Activated CD8-positive, alpha-beta T cell treated with anti-CD3 and anti-CD28 coated beads for 36 hours (primary cell): ENCODE data around the gene TMEM123. TPM values are rescaled to one million over a fixed set of nuclear protein-coding genes. Genes with fewer than 3 reads are reported as not detected.
A peak's percentile ranks its signal among the peaks of the same experiment; 100 is the strongest.

Experiments used
- ATAC-seq: fragments of 200-7000 bp; cut with Tn5 transposase; one replicate; pipeline ENCODE4 v1.10.0; 2021; ENCODE audit warnings: mild to moderate bottlenecking, moderate library complexity
- CTCF ChIA-PET: fragments of 350-600 bp; sonication (Branson Sonifier 250); formaldehyde crosslinking; loops from one replicate; lab custom pipeline; 2021; ENCODE audit warnings: antibody characterized with exemption; lab: Charles Lee
- POLR2A ChIA-PET: fragments of 350-600 bp; sonication (Branson Sonifier 250); formaldehyde crosslinking; loops from one replicate; lab custom pipeline; 2021; ENCODE audit warnings: antibody characterized with exemption; lab: Charles Lee
- DNase-seq: peaks from one replicate; pipeline ENCODE4 v3.0.0-alpha.2; 2020
- H3K27ac Mint-ChIP-seq: one replicate; pipeline ENCODE4 v1.8.0; 2021; ENCODE audit warnings: mild to moderate bottlenecking, mixed read lengths
- H3K27me3 Mint-ChIP-seq: one replicate; pipeline ENCODE4 v1.8.0; 2021; ENCODE audit warnings: mixed read lengths
- H3K36me3 Mint-ChIP-seq: one replicate; pipeline ENCODE4 v1.8.0; 2021; ENCODE audit warnings: low read depth, mixed read lengths
- H3K4me1 Mint-ChIP-seq: one replicate; pipeline ENCODE4 v1.8.0; 2021; ENCODE audit warnings: low read depth, mixed read lengths
- H3K4me3 Mint-ChIP-seq: one replicate; pipeline ENCODE4 v1.8.0; 2021; ENCODE audit warnings: mild to moderate bottlenecking, moderate library complexity, mixed read lengths
- H3K9me3 Mint-ChIP-seq: one replicate; pipeline ENCODE4 v1.8.0; 2021; ENCODE audit warnings: mixed read lengths
- intact Hi-C: fragments of 100-400 bp; cut with micrococcal nuclease; formaldehyde crosslinking; loops from one replicate; pipeline ENCODE4 v1.10.0; 2022
- total RNA-seq, 2 experiments: library from RNA; stranded (reverse); gene quantifications; one replicate each; pipeline ENCODE4 v1.2.3, GENCODE V29; 2021
- TF ChIP-seq, protein P1 (sequence below): fragments of 200-600 bp; IDR thresholded peaks from one replicate; pipeline ENCODE4 v1.8.0; 2022; ENCODE audit warnings: antibody characterized with exemption, mild to moderate bottlenecking

TMEM123 gene
- total RNA-seq, 2 experiments from 2014 or later = 234 to 235 TPM

DNA sequence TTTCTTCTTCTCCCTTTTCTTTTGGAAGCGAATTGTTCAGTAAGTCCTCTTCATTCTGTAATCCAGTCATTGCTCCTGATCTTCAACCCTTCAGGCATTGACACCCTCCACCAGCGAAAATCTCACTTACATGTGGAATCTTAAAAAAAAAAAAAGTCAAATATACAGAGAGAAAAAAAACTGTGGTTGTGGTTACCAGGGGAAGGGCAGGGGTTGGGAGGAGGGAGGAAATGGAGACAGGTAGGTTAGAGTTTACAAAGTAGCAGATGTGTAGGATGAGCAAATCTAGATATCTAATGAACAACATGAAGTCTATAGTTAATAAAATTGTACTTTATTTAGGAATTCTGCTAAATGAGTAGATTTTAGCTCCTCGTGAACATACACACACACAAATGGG is 17.7 kb upstream of the TMEM123 start:
- ATAC-seq (no peak), DNase-seq (no peak)
- intact Hi-C loops = no loop called here
- Mint-ChIP-seq H3K4me1 (peaks cover 84% of the 10 kb centered on the region), H3K4me3 (no peak overlapping the region), H3K27me3 (no peaks in the 10 kb centered on the region), H3K27ac (peak overlapping the region; percentile 46), H3K9me3 (no peaks in the 10 kb centered on the region), H3K36me3 (no peaks in the 10 kb centered on the region)
- ChIA-PET POLR2A (interaction anchor here (0.5 to 1.9 kb wide), 2 partner anchors 8 to 128 kb away, joined by 3 to 5 read pairs; no protein-coding TSS in a partner anchor), CTCF (interaction anchor here (1.6 kb wide), 1 partner anchor 25 kb away, joined by 5 read pairs; no protein-coding TSS in a partner anchor)
- TF ChIP-seq, protein P1, sequence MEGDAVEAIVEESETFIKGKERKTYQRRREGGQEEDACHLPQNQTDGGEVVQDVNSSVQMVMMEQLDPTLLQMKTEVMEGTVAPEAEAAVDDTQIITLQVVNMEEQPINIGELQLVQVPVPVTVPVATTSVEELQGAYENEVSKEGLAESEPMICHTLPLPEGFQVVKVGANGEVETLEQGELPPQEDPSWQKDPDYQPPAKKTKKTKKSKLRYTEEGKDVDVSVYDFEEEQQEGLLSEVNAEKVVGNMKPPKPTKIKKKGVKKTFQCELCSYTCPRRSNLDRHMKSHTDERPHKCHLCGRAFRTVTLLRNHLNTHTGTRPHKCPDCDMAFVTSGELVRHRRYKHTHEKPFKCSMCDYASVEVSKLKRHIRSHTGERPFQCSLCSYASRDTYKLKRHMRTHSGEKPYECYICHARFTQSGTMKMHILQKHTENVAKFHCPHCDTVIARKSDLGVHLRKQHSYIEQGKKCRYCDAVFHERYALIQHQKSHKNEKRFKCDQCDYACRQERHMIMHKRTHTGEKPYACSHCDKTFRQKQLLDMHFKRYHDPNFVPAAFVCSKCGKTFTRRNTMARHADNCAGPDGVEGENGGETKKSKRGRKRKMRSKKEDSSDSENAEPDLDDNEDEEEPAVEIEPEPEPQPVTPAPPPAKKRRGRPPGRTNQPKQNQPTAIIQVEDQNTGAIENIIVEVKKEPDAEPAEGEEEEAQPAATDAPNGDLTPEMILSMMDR = no peak

DNA sequence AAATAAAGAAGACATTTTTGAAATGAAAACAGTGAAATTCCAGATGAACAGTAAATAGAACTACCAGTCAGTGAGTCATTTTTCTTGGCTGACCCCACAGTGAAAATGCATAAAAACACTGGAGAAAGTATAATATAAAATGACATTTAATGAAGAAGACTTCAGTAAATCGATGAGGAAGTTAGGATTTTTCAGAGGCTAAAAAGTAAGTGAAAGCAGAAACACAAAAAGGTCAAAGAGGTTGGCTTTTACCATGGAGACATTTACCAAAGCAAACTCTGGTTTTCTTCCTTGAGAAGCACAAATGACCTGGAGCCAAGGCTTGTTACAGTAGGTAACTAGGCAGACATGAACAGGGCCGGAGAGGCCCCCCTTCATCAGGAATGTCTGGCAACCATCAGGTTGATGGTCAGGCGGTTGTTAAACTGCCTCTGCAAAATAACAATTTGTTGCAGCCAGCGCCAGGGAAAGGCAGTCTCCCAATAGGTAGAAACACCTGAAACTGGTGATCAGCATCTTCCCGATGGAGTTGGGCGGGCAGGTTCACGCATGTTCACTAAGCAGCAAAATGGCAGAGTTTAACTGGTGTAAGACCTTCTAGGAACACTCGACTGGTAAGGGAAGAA is 16.7 kb upstream of the TMEM123 start:
- Mint-ChIP-seq H3K27ac (no peak overlapping the region), H3K27me3 (no peaks in the 10 kb centered on the region), H3K9me3 (no peaks in the 10 kb centered on the region), H3K4me1 (peaks cover 85% of the 10 kb centered on the region), H3K36me3 (no peaks in the 10 kb centered on the region), H3K4me3 (no peak overlapping the region)
- TF ChIP-seq, protein P1 = no peak
- intact Hi-C loops = no loop called here
- ATAC-seq (no peak), DNase-seq (no peak)
- ChIA-PET POLR2A (no interaction called here), CTCF (no interaction called here)

DNA sequence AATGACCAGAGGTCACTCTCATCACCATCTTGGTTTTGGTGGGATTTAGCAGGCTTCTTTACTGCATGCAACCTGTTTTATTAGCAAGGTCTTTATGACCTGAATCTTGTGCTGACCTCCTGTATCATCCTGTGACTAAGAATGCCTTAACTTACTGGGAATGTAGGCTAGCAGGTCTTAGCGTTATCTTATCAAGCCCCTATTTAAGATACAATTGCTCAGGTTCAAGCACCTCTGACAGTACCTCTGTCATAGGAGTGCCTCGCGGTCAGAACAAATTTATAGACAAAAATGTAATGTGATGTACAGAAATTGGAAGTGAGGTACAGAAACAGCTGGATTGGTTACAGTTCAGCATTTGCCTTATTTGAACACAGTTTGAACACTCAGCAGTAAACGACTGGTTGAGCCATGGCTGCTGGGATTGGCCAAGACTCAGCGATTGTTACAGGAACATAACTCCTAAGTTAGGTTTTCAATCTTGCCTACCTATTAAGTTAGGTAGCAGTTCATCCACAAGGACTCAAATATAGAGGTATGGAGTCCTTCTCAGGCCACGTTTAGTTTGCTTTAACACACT is 16.1 kb upstream of the TMEM123 start:
- Mint-ChIP-seq H3K9me3 (no peaks in the 10 kb centered on the region), H3K4me1 (peaks cover 83% of the 10 kb centered on the region), H3K27me3 (no peaks in the 10 kb centered on the region), H3K4me3 (no peak overlapping the region), H3K36me3 (no peaks in the 10 kb centered on the region), H3K27ac (no peak overlapping the region)
- ATAC-seq (no peak), DNase-seq (no peak)
- intact Hi-C loops = no loop called here
- ChIA-PET POLR2A (no interaction called here), CTCF (no interaction called here)
- TF ChIP-seq, protein P1 = no peak

DNA sequence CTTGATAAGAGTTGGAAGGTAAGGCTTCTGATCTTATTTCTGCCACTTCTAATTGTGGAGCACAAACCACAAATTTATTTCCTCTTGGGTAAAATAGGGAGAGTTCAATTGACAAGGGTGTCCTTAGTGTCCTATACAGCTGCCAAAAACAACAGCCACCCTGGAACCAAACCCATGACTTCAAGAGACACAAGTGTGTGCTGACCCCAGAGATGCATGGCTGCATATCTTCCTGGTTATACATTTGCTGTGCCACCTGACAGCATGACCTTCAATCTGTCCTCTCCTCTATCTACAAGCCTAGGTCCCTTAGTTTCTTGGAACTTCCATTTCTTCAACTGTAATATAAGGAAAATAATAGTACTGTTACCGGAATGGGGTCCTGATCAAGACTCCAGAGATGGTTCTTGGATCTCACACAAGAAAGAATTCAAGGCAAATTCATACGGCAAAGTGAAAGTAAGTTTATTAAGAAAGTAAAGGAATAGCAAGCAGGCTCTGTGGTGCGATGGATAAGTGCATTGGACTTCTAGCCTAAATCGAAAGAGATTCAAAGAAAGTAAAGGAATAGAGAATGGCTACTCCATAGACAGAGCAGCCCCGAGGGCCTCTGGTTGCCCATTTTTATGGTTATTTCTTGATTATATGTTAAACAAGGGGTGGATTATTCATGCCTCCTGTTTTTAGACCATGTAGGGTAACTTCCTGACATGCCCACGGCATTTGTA is 15.5 kb upstream of the TMEM123 start:
- ATAC-seq = no peak
- H3K4me1 Mint-ChIP-seq = peaks cover 78% of the 10 kb centered on the region

More for the DNA sequence above, 15.5 kb upstream of the TMEM123 start:
- DNase-seq = no peak
- Mint-ChIP-seq H3K36me3 (no peaks in the 10 kb centered on the region), H3K27ac (peak overlapping the region; percentile 31), H3K27me3 (no peaks in the 10 kb centered on the region), H3K9me3 (no peaks in the 10 kb centered on the region), H3K4me3 (peak overlapping the region; percentile 1)
- ChIA-PET CTCF (interaction anchor here (0.9 to 2.4 kb wide), 6 partner anchors 10 to 174 kb away, joined by 3 to 7 read pairs (median 4); no protein-coding TSS in a partner anchor), POLR2A (interaction anchor here (1.3 to 1.6 kb wide), 3 partner anchors 9 to 16 kb away, joined by 4 to 8 read pairs (median 5); partner anchors contain the start of gene TMEM123)
- intact Hi-C loops = no loop called here
- TF ChIP-seq, protein P1 = no peak
